Jurkat, Clone E6-1 (cell line): ENCODE measurements around the gene THOC2.
A peak's percentile ranks its signal among the peaks of the same experiment; 100 is the strongest.
"Not testable (repeated sequence)": the region's sequence is repeated elsewhere in the genome, so short reads cannot be mapped to it uniquely, and the experiment has no call there.

Source experiments
- DNase-seq: peaks from one replicate; pipeline ENCODE4 v3.0.0-alpha.2; 2011; ENCODE audit warnings: low read depth, low spot score
- H3K4me3 ChIP-seq: 2 replicates; pipeline ENCODE4 v1.5.1; 2011; ENCODE audit warnings: mild to moderate bottlenecking, low read length, control low read depth, moderate library complexity

The THOC2 gene

DNA sequence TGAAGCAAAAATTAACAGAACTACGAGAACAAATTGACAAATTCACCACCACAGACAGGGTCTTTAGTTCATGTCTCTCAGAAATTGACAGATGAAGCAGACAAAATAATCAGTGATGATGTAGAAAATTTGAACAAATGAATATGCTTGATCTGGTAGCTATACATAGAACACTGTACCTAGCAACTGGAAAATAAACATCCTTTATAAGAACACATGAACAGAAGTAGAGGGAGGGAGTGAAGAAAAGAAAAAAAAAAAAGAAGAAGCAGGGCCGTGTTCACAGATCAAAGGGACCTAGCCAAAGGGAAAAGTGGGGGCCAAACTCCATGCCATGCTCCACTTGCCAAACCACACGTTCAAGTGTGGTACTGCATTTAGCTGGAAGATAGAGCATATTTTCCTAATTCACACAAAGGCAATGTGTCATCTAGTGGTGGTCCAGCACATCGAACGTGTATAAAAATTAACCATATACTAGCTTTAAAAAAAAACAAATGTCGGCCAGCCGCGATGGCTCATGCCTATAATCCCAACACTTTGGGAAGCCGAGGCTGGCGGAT is 5.6 kb upstream of the THOC2 start:
- no peak overlapping the region for H3K4me3 ChIP-seq
- no peak for DNase-seq

DNA sequence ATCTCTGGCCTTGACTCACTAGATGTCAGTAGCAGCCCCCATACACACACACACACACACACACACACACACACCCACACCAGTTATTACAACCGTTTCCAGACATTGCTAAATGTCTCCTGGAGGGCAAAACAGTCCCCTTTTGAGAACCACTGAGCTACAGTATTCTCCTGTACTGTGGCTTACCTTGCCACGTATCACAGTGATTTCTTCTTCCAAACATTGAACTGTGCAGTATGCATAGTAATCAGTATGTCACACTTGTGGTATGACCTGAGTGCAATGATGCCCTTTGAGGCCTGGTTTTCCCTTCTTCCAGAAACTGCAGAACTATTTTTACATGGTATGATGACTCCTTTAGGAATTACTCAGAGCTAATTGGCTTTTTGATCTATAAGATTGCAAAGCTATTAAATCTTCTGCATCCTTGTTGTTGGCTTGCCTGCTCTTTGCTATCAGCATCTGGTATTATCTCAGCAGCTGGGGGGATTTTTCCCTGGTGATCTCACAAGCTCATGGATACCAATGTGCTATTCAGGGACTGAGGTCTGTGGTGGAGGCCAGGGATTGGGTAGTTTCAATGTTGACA is 3.6 kb upstream of the THOC2 start:
- no peak overlapping the region for H3K4me3 ChIP-seq
- no peak for DNase-seq

DNA sequence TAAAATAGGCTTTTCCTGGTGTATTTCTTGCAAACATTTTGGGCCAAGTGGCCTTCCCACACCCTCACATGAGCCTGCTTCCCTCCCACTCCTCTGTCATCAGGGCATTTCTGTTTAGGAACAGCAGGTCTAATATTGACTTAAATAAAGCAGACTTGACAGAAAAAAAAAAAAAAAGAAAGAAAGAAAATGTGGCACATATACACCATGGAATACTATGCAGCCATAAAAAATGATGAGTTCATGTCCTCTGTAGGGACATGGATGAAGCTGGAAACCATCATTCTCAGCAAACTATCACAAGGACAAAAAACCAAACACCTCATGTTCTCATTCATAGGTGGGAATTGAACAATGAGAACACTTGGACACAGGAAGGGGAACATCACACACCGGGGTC is 2.3 kb upstream of the THOC2 start:
- H3K4me3 ChIP-seq, DNase-seq: not testable (repeated sequence)

DNA sequence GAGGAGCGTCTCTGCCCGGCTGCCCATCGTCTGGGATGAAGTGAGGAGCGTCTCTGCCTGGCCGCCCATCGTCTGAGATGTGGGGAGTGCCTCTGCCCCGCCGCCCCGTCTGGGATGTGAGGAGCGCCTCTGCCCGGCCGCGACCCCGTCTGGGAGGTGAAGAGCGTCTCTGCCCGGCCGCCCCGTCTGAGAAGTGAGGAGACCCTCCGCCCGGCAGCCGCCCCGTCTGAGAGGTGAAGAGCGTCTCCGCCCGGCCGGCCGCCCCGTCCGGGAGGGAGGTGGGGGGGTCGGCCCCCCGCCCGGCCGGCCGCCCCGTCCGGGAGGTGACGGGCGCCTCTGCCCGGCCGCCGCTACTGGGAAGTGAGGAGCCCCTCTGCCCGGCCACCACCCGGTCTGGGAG is 1.2 kb upstream of the THOC2 start:
- not testable (repeated sequence) for DNase-seq, H3K4me3 ChIP-seq

DNA sequence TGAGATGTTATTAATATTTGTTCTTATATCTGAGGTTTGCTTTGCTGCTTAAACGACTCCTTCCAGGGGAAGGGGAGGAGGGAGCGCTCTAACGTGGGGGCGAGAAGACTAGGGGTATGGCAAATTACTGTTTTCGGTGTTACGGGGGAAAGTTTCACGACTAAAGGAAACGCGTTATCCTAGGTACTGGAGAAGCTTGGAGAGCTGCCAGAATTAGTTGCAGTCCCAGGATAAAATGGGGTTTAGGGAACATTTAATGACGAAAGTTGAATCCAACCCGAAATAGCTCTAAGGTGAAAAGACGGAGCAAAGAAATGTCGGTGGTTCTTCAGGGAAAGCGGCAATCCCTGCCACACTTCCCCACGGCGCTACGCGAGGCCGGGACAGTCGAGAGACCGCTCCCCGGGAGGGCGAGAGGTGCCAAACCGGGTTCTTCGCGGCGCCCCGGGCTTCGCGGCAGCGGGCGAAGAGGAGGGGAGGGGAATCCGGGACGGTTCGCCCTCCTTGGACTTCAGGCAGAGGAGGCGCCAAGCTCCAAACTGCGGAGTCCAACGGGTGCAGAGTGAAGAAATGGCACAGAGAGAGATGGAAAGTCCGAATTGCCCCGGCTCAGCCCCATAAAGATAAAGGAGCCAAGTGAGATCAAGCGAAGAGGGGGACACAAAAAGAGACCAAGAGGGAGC is 724 bp downstream of the THOC2 start:
- peak overlapping the region; percentile 79 for H3K4me3 ChIP-seq
- no peak for DNase-seq

DNA sequence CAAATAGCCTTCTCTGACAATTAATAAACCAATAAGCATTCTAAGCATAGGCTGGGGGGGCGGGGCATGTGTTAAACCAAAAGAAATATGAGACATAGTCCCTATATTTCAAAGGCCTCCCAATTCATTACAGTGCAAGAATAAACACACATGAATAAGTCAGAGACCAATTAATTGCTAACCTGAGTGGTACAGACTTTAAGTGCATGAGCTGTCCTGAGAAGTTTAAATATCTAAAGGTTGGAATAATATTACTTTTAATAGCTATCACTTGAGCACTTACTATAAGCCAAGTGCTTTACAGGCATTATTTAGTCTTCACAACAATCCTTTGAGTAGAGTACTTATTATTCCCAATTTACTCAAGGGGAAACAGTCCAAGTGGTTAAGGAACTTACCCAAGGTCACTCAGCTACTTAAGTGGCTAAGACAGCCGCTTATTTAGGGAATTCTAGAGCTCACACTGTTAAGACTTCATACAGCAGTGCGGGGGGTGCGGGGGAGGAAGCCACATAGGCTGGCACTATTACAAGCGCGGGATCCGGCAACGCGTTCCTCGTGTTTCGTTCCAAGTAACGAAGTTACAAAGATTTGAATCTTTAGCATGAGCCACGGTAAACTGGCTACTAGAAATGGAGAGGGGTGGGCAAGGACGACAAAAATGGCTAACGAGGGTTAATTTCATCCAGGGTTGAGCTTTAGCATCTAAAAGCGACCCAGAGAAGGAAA is 1.4 kb downstream of the THOC2 start:
- H3K4me3 ChIP-seq = peak overlapping the region; percentile 79
- DNase-seq = no peak

DNA sequence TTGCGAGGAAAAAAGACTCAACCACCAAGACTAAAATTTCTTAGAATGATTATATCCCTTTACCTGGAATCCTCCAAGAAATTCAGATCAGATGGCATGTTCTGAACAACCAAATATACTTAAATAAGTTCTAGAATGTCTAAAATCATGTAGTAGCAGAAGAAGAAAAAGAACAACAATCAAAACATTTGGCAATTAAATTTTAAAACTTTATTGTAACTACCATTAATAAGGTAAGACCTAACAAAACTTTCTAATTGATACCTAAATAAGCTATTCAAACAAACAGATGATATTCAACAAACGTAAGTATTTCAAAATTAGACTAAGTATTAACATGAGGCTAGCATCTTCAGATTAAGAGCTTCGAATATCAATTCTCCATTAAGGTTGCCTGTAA is 4.3 kb downstream of the THOC2 start:
- DNase-seq = no peak
- H3K4me3 ChIP-seq = no peak overlapping the region

DNA sequence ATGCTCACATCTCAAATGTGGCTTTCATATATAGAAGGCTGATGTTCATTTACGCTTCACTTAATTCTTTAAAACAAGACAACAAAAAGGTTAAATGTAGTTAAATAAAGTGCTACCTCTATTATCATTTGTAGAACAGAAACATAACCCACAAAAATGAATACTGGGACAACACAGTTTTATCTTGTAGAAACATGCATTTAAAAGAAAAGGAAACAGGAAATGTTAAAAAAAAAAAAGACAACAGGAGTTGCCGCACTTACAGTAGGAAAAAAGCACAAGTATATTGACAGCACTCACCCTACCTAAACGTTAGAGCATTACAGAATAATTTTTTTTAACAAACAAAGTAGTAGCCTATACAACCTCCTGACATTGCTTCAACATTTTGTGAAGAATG is 4.8 kb downstream of the THOC2 start:
- DNase-seq = peak; percentile 59
- no peak overlapping the region for H3K4me3 ChIP-seq

DNA sequence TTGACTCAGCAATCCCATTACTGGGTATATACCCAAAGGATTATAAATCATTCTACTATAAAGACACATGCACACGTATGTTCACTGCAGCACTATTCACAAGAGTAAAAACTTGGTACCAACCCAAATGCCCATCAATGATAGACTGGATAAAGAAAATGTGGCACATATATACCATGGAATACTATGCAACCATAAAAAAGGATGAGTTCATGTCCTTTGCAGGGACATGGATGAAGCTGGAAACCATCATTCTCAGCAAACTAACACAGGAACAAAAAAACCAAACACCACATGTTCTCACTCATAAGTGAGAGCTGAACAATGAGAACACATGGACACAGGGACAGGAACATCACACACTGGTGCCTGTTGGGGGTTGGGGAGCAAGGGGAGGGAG is 10.7 kb downstream of the THOC2 start:
- H3K4me3 ChIP-seq, DNase-seq: not testable (repeated sequence)

DNA sequence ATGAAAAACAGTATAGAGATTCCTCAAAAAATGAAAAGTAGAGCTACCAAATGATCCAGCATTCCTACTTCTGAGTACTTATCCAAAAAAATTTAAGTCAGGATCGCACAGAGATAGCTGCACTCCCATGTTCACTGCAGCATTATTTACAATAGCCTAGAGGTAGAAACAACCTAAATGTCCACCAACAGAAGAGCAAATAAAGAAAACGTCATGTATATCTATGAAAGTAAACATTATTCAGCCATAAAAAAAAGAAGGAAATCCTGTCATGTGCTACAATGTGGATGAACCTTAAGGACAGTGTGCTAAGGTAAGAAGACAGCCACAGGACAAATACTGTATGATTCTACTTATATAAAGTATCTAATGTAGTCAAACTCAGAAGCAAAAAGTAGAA is 12.4 kb downstream of the THOC2 start:
- no peak overlapping the region for H3K4me3 ChIP-seq
- no peak for DNase-seq

DNA sequence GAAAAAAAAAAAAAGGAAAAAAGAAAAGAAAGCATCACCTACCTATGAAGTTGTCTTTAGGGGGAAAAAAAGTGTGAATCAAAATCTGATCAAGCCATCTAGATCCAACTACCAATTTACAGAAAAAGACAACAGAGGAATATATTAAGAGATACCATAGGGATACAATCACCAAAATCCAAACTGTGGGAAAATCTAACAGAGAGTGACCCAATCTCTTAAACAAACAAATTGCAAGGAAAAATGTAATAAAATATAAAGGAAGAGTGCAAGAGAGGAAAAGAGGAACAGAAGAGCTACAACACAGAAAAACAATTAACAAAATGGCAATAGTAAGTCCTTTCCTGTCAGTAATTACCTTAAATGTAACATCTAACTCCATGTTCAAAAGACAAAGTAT is 19.0 kb downstream of the THOC2 start:
- DNase-seq = no peak
- H3K4me3 ChIP-seq = no peak overlapping the region

DNA sequence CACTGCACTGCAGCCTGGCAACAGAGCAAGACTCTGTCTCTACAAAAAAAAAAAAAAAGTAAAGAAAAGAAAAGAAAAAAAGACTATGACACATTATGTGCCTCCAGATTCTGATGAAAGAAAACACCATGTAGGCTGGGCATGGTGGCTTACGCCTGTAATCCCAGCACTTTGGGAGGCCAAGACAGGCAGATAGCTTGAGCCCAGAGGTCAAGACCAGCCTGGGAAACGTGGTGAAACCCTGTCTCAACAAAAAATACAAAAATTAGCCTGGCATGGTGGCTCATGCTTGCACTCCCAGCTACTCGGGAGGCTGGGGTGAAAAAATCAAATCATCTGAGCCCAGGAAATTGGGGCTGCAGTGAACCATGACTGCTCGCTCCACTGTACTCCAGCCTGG is 19.4 kb downstream of the THOC2 start:
- no peak overlapping the region for H3K4me3 ChIP-seq

DNA sequence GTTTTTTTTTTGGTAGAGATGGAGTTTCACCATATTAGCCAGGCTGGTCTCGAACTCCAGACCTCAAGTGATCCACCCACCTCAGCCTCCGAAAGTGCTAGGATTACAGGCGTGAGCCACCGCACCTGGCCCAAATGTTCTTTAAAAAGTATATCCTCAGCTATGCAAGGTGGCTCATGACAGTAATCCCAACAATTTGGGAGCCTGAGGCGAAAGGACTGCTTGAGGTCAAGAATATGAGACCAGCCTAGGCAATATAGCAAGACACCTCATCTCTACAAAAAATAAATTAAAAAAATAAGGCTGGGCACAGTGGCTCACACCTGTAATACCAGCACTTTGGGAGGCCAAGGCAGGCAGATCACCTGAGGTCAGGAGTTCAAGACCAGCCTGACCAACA is 21.7 kb downstream of the THOC2 start:
- DNase-seq, H3K4me3 ChIP-seq: not testable (repeated sequence)

More for the DNA sequence above, 19.4 kb downstream of the THOC2 start:
- DNase-seq = no peak

DNA sequence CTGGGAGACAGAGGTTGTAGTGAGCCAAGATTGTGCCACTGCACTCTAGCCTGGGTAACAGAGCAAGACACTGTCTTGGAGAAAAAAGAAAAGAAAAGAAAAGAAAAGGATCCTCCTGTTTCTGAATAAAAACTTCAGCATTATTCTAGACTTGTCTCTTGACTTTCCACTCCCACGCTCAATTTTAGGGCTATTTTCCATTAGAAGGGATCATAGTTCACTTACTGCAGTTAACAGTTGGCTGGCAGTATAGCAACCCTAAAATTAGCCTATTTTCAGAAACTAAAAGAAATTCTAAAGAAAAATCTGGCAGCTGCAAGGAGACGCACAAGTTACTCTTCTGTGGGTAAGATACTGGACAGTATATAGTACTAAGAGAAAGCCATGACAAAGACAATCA is 28.1 kb downstream of the THOC2 start:
- no peak overlapping the region for H3K4me3 ChIP-seq
- DNase-seq = no peak

DNA sequence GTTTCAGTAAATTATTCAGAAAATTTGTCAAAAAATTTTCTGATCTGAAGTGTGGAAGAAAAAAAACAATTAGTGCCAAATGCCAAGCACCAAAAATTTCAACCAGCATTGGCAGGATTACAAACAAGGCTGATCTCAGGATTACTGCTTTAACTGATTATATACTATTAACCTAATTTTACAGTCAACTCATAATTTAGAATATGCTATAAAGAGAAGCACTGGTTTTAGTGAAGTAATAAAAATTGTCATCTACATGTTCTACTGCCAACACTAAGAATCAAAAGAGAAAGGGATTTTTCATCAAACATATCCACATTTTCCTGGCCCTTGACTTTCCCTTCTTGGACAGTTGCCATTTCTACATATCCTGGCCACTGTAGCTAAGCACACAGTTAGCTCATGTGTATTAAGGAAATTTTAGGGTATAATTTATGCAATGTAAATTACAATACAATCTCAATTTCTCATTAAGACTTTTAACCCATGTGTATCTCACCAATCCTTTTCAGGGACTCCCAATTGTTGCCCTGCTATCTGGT is 33.8 kb downstream of the THOC2 start:
- H3K4me3 ChIP-seq = no peak overlapping the region
- DNase-seq = no peak

DNA sequence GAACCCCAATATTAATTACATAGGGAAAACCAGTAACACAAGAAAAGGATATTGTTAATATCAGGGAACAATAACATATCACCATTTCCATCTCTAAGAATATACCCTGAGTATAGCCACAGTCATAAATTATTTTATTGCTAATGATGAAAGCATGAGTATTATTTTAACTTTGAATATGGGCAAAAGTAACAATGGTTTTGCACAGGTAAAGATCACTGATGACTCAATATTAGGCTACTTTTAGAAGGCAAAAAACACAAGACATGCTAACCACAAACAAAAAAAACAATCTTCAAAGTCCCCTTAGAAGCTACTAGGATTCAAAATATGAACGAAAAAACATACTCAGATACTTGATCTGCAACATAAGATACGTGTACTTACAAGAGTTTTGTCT is 36.5 kb downstream of the THOC2 start:
- DNase-seq = no peak
- no peak overlapping the region for H3K4me3 ChIP-seq

DNA sequence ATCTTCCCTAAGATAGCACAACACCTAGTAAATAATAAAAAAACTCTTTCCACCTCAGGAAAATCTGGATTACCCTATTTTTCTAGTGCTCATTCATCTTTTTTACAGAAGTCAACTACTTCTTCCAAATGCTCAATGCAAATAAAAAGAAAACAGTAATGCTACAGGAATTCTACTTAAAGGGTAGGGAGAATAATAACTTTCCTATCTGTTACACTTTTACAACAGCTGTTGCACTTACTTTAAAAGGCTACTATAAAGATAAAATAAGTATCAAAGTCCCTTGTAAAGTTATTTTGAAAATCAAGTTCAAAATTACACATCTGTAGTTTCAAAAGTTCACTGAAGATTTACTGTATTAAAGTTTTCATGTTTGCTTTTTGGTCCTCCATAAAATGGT is 37.6 kb downstream of the THOC2 start:
- no peak for DNase-seq
- H3K4me3 ChIP-seq = no peak overlapping the region

DNA sequence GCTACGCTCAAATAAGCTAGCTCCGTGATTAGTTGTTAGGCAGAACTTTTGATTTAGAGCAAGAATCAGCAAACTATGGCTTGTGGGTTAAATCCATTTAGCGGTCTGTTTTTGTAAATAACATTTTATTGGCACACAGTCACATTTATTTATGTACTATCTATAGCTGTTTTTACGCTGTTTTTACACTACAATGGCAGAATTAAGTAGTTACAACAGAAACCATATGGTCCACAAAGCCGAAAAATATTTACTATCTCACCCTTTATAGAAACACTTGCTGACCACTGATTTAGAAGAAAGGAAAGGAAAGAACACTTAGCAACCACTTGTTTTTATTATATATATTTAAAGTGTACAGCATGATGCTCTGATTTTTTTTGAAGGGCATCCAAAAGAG is 41.1 kb downstream of the THOC2 start:
- H3K4me3 ChIP-seq = no peak overlapping the region
- DNase-seq = no peak

DNA sequence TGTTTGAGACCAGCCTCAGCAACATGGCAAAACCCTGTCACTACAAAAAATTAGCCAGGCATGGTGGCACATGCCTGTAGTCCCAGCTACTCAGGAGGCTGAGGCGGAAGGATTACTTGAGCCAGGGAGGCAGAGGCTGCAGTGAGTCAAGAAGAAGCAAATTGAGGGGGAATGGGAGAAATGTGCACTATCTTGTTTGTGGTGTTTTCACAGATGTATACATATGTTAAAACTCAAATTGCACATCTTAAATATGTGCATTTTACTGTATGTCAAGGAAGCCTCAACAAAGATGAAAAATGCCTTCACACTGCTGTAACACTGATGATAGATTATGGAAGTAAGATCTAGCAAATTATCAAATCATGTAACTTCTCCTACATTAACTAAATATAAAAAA is 44.3 kb downstream of the THOC2 start:
- DNase-seq = no peak
- H3K4me3 ChIP-seq = no peak overlapping the region

DNA sequence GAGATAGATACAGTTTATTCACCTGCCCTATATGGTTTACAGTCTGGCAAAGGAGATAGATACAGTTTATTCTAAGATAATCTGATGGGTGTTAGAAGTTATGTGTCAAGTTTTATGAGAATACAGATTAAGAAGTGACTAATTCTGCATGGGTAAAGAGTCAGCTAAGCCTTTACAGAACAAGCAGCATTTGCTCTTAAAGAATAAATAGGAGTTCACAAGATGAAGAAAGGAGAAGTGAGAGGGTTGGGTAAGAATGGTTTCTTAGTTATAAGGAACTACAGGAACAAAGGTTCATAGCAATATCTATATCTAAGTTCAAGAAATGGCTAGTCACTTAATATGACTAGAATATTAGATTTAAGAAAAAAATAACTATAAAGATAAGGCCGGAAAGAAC is 47.6 kb downstream of the THOC2 start:
- no peak overlapping the region for H3K4me3 ChIP-seq
- DNase-seq = no peak
